ENCODE results near the gene FHIT. TPM values are rescaled to one million over a fixed set of nuclear protein-coding genes. Genes with fewer than 3 reads are reported as not detected.

Gene FHIT
- total and polyA plus RNA-seq, 10 of the 15 experiments (the other 5 are each of a cell fraction or from before 2014, with no cell fraction given) = 4.2 to 14.9 (median 9.4) TPM

- TF ChIP-seq, protein P1, sequence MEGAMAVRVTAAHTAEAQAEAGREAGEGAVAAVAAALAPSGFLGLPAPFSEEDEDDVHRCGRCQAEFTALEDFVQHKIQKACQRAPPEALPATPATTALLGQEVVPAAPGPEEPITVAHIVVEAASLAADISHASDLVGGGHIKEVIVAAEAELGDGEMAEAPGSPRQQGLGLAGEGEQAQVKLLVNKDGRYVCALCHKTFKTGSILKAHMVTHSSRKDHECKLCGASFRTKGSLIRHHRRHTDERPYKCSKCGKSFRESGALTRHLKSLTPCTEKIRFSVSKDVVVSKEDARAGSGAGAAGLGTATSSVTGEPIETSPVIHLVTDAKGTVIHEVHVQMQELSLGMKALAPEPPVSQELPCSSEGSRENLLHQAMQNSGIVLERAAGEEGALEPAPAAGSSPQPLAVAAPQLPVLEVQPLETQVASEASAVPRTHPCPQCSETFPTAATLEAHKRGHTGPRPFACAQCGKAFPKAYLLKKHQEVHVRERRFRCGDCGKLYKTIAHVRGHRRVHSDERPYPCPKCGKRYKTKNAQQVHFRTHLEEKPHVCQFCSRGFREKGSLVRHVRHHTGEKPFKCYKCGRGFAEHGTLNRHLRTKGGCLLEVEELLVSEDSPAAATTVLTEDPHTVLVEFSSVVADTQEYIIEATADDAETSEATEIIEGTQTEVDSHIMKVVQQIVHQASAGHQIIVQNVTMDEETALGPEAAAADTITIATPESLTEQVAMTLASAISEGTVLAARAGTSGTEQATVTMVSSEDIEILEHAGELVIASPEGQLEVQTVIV (IDR thresholded peaks at IDR 0.05; ENCODE audit: borderline replicate concordance, partially characterized antibody) = no peak
- TF ChIP-seq ETV6 (conservative IDR thresholded peaks at IDR 0.05 in 1 of 2, IDR thresholded peaks at IDR 0.05 in 1 of 2; ENCODE audit: borderline replicate concordance in 1 of 2, low read depth in 1 of 2) (no peak), E2F8 (IDR thresholded peaks at IDR 0.05; ENCODE audit: low read depth, partially characterized antibody) (no peak)
Measured at GRCh38 chr3:60149501-60149900, 1101.8 kb downstream of the FHIT start (continued).

DNA sequence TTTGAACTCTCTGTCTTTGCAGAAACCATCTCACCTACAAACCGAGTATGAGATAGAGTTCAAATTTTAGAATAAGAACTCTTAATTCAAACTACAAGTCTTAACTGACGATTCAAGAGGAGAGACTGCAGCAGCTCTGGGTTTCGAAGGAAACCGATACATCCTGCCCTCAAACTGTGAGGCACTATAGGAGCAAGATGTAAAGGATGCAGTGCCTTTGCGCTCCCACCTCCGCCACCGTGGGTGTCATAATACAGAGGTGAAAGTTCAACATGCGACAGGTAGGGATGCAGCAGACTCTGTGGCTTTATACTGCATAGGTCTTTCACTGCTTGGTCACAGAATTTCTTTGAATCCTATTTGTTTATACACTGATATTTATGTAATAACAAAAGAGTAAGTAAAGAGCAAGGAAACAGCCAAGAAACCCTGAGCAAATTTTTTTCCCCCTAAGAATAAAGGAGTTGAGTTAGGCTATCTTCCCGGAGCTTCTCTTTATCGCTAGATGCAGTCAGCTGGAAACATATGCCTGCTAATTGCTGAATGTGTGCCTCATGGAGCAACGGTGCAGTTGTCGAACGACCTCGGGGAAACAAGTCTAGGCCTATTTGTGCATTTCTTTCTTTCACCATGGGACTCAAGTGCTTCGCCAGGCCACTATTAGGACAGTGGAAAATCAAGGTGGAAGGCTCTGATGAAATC, 1103.9 kb downstream of the FHIT start:
- 62% methylated on average over 15 of the region's 15 CpGs for WGBS (ENCODE audit: insufficient coverage, insufficient replicate concordance, low lambda C conversion rate, missing lambda C conversion rate)
- no TSS peak for BruUV-seq (replicated peaks)
- H3K79me2 ChIP-seq (ENCODE audit: control insufficient read depth, insufficient read depth, low read length) = no peaks in the 10 kb centered on the region
- no peak overlapping the region for H3K9ac ChIP-seq (ENCODE audit: control insufficient read depth, insufficient read depth, low read length)
- H2AFZ ChIP-seq (ENCODE audit: control insufficient read depth, low read depth, low read length) = no peak overlapping the region
- in situ Hi-C loops (cut with MboI) (no loop called here), intact Hi-C loops (cut with micrococcal nuclease; ENCODE audit: unreplicated experiment) (no loop called here)
- H3K36me3 ChIP-seq (ENCODE audit: control insufficient read depth in 2 of 2, insufficient read depth in 2 of 2, low read length in 1 of 2) = no peaks in the 10 kb centered on the region
- no peaks in the 10 kb centered on the region for H3K4me1 ChIP-seq (ENCODE audit: control insufficient read depth, insufficient read depth, low read length)
- POLR2A ChIA-PET = no interaction called here
- H3K4me3 ChIP-seq = no peak overlapping the region
- H4K20me1 ChIP-seq (ENCODE audit: control insufficient read depth, insufficient read depth) = no peaks in the 10 kb centered on the region
- ATAC-seq (no peak), FAIRE-seq (no peak), DNase-seq (ENCODE audit: low read depth, low spot score) (no peak)
- no peak overlapping the region for H3K4me2 ChIP-seq (ENCODE audit: control insufficient read depth, insufficient read depth)
- no peaks in the 10 kb centered on the region for H3K27me3 ChIP-seq (replicated peaks in 1 of 2; ENCODE audit: control insufficient read depth in 2 of 2, insufficient read depth in 2 of 2, low read length in 1 of 2)
- RAD21 ChIA-PET (ENCODE audit: unreplicated experiment) = no interaction called here
- SMC1A ChIA-PET (ENCODE audit: uncharacterized antibody, unreplicated experiment) = no interaction called here
- H3K9me3 ChIP-seq (replicated peaks; ENCODE audit: control insufficient read depth, insufficient read depth, low read length) = no peaks in the 10 kb centered on the region
- CTCF ChIA-PET = interaction anchor here (1.0 kb wide), 1 partner anchor 263 kb away, joined by 3 read pairs; no protein-coding TSS in a partner anchor
- H3K27ac ChIP-seq (ENCODE audit: control insufficient read depth, insufficient read depth) = no peak overlapping the region
- TF ChIP-seq, protein P2, sequence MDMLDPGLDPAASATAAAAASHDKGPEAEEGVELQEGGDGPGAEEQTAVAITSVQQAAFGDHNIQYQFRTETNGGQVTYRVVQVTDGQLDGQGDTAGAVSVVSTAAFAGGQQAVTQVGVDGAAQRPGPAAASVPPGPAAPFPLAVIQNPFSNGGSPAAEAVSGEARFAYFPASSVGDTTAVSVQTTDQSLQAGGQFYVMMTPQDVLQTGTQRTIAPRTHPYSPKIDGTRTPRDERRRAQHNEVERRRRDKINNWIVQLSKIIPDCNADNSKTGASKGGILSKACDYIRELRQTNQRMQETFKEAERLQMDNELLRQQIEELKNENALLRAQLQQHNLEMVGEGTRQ (IDR thresholded peaks at IDR 0.05; ENCODE audit: borderline replicate concordance, low read depth, low read length) = no peak
- TF ChIP-seq MAX (IDR thresholded peaks at IDR 0.05; ENCODE audit: low read depth, low read length) (no peak), USF1 (IDR thresholded peaks at IDR 0.05; ENCODE audit: borderline replicate concordance, extremely low read length, insufficient read depth, low read depth, low read length) (no peak), PAX8 (IDR thresholded peaks at IDR 0.05) (no peak), RELA (IDR thresholded peaks at IDR 0.05; ENCODE audit: borderline replicate concordance, partially characterized antibody) (no peak), WRNIP1 (IDR thresholded peaks at IDR 0.05; ENCODE audit: borderline replicate concordance, low read depth, low read length) (no peak), BMI1 (IDR thresholded peaks at IDR 0.05; ENCODE audit: borderline replicate concordance) (no peak)
- TF ChIP-seq, protein P3, sequence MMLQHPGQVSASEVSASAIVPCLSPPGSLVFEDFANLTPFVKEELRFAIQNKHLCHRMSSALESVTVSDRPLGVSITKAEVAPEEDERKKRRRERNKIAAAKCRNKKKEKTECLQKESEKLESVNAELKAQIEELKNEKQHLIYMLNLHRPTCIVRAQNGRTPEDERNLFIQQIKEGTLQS (IDR thresholded peaks at IDR 0.05; ENCODE audit: borderline replicate concordance, extremely low read depth, low read depth, low read length) = no peak
